ENCODE results near the gene ACKR3. TPM values are rescaled to one million over a fixed set of nuclear protein-coding genes. Genes with fewer than 3 reads are reported as not detected.

ACKR3 gene
- total and polyA plus RNA-seq, 10 of the 15 experiments (the other 5 are each of a cell fraction or from before 2014, with no cell fraction given) = 3.0 to 154 (median 6.4) TPM

DNA sequence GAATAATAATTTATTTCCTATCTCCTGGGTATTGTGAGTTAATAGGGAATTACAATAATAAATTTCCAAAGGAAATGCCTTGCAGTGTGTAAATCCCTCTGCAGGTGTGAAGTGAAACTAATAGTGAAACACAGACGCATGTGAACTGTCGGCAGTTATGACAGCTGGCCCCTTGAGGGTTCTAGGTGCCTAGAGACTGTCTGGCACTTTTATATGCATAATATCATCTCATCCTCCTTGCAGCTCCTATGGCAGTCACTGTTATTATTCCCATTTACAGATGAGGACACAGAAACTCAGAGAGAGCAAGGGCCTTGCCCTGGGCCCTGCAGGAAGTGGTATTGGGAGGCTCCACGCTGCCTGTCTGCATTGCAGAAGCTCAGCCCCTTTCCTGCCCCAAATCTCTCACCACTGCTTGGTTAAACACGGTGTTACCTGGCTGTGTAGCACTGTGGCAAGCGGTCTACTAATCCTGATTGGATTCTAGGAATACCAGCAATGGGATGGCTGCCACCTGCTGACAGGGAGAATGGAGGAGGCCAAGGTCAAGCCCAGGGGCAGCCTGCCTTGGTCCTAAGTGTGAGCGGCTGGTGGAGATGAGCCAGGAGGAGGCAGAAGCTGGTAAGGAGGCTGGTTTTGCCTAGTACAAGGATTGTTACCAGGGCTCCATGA, 32.8 kb upstream of the ACKR3 start (continued):
- peak; percentile 62; the same call in 1 of the 2 replicates for TF ChIP-seq BMI1 (IDR thresholded peaks at IDR 0.05; ENCODE audit: borderline replicate concordance)
- TF ChIP-seq, protein P1, sequence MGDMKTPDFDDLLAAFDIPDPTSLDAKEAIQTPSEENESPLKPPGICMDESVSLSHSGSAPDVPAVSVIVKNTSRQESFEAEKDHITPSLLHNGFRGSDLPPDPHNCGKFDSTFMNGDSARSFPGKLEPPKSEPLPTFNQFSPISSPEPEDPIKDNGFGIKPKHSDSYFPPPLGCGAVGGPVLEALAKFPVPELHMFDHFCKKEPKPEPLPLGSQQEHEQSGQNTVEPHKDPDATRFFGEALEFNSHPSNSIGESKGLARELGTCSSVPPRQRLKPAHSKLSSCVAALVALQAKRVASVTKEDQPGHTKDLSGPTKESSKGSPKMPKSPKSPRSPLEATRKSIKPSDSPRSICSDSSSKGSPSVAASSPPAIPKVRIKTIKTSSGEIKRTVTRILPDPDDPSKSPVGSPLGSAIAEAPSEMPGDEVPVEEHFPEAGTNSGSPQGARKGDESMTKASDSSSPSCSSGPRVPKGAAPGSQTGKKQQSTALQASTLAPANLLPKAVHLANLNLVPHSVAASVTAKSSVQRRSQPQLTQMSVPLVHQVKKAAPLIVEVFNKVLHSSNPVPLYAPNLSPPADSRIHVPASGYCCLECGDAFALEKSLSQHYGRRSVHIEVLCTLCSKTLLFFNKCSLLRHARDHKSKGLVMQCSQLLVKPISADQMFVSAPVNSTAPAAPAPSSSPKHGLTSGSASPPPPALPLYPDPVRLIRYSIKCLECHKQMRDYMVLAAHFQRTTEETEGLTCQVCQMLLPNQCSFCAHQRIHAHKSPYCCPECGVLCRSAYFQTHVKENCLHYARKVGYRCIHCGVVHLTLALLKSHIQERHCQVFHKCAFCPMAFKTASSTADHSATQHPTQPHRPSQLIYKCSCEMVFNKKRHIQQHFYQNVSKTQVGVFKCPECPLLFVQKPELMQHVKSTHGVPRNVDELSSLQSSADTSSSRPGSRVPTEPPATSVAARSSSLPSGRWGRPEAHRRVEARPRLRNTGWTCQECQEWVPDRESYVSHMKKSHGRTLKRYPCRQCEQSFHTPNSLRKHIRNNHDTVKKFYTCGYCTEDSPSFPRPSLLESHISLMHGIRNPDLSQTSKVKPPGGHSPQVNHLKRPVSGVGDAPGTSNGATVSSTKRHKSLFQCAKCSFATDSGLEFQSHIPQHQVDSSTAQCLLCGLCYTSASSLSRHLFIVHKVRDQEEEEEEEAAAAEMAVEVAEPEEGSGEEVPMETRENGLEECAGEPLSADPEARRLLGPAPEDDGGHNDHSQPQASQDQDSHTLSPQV (IDR thresholded peaks at IDR 0.05) = peak; percentile 73; the same call in 1 of the 2 replicates
- 0 out of 2 replicates have a peak, but pooled peaks have one; percentile 33 for TF ChIP-seq NKRF (conservative IDR thresholded peaks at IDR 0.05)
- TF ChIP-seq TCF12 (IDR thresholded peaks at IDR 0.05; ENCODE audit: low read depth, low read length) = peak; percentile 90
- no peak for TF ChIP-seq TAF1 (IDR thresholded peaks at IDR 0.05; ENCODE audit: borderline replicate concordance, low read depth, low read length)
- peak; percentile 69 for TF ChIP-seq MTA2 (IDR thresholded peaks at IDR 0.05; ENCODE audit: low read depth)
- TF ChIP-seq KDM1A (IDR thresholded peaks at IDR 0.05; ENCODE audit: borderline replicate concordance) = no peak
- TF ChIP-seq LARP7 (IDR thresholded peaks at IDR 0.05) = no peak
- TF ChIP-seq NRF1 (conservative IDR thresholded peaks at IDR 0.05; ENCODE audit: low read depth, low read length) = no peak
- TF ChIP-seq MTA3 (IDR thresholded peaks at IDR 0.05; ENCODE audit: borderline replicate concordance, low read length) = no peak
- TF ChIP-seq DPF2 (IDR thresholded peaks at IDR 0.05) = peak; percentile 87
- TF ChIP-seq, protein P2, sequence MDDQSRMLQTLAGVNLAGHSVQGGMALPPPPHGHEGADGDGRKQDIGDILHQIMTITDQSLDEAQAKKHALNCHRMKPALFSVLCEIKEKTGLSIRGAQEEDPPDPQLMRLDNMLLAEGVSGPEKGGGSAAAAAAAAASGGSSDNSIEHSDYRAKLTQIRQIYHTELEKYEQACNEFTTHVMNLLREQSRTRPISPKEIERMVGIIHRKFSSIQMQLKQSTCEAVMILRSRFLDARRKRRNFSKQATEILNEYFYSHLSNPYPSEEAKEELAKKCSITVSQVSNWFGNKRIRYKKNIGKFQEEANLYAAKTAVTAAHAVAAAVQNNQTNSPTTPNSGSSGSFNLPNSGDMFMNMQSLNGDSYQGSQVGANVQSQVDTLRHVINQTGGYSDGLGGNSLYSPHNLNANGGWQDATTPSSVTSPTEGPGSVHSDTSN (IDR thresholded peaks at IDR 0.05; ENCODE audit: insufficient replicate concordance, low read depth, low read length) = peak; percentile 46
- peak; percentile 58 for TF ChIP-seq ATF7 (IDR thresholded peaks at IDR 0.05; ENCODE audit: low read depth)
- TF ChIP-seq HDAC2 (IDR thresholded peaks at IDR 0.05) = no peak
- peak; percentile 82; the same call in 1 of the 2 replicates for TF ChIP-seq RELB (IDR thresholded peaks at IDR 0.05; ENCODE audit: low read depth)
